Measurements from ENCODE around the gene ANKRD9.
"Not testable (repeated sequence)": the region's sequence is repeated elsewhere in the genome, so short reads cannot be mapped to it uniquely, and the experiment has no call there.

Gene ANKRD9

DNA sequence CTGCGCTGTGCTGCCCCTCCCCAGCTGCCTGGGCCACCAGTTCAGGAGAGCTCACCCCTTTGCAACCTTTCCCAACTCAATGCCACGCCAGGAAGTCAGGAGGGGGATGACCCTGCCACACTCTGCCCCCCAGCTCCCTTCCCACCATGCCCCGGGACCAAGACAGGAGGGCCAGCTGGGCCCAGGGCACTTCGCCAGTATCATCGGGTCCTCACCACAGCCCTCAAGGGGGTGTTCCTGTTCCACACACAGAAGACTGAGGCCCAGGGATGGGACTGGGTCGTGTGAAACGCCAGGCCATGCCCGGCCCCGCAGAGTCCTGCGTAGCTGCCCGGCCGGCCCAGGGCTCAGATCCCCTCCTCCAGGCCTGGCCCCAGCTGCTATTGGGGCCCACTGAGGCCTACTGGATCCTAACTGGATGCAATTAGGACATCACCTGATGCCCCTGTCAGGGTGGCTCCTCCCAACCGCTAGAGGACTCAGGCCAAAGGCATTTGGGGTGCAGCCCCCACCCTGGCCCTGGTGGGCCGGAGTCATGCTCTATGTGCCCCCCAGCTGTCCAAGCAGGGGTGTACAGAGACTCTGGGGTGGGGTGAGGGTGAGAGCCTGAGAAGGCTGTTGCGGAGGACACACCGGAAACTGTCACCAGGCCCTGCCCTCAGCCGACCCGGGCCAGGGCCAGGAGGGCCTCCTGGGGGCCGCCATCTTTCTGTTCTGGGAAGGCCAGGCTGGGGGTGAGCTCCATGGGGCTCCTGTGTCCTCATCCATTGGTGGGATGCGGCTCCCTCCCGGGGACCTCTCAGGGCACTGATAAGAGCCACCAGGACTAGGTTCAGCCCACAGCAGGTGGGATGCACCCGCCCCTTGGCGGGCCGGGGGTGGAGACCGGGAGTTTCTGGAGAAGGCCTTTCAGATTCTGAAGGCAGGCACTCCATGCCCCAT lies 29.3 kb upstream of the ANKRD9 start:
- no peak for DNase-seq

GRCh38 chr14:102537981-102538601 lies 28.5 kb upstream of the ANKRD9 start:
- no peak for DNase-seq

GRCh38 chr14:102532204-102532658 lies 22.7 kb upstream of the ANKRD9 start:
- DNase-seq: no peak

- DNase-seq: no peak
These were observed 21.4 kb upstream of the ANKRD9 start for GRCh38 chr14:102530828-102531478.

DNA sequence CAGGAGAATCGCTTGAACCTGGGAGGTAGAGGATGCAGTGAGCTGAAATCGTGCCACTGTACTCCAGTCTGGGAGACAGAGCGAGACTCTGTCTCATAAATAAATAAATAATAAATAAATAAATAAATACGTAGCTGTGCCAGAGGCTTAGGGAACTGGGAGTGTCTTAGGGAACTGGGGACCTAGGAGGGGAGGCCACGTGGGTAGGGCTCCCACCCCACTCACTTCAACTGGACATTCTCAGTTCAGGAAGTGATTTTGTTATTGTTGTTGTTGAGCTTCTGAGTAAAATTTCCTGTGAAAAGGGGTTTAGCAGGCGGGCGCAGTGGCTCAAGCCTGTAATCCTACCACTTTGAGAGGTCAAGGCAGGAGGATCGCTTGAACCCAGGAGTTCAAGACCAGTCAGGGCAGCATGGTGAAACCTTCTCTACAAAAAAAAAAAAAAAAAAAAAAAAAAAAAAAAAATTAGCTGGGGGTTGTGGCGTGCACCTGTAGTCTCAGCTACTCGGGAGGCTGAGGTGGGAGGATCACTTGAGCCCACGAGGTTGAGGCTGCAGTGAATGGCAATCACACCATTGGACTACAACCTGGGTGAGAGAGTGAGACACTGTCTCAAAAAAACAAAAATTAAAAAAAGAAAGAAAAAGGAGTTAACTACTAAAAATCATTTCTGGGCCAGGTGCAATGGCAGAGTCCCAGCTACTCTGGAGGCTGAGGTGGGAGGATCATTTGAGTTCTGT lies 19.0 kb upstream of the ANKRD9 start:
- DNase-seq: no peak

DNA sequence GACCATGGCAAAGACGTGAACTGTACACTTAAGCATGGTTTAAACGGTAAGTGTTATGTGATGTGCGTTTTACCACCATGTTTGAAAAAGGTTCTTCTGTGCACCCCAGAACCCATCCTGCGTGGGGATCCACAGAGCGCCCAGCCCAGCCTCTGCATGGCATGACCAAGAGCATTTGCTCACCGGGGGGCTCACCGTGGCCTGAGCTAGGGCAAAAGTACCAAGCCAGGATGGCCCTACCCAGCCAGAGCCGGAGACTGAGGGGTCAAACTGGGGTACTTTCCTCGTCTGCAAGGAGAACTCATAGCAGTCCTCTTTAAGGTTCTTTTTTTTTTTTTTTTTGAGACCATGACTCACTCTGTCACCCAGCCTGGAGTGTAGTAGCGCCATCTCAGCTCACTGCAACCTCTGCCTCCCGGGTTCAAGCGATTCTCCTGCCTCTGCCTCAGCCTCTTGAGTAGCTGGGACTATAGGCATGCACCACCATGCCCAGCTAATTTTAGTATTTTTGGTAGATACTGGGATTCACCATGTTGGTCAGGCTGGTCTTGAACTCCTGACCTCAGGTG lies 16.4 kb upstream of the ANKRD9 start:
- DNase-seq: no peak

DNA sequence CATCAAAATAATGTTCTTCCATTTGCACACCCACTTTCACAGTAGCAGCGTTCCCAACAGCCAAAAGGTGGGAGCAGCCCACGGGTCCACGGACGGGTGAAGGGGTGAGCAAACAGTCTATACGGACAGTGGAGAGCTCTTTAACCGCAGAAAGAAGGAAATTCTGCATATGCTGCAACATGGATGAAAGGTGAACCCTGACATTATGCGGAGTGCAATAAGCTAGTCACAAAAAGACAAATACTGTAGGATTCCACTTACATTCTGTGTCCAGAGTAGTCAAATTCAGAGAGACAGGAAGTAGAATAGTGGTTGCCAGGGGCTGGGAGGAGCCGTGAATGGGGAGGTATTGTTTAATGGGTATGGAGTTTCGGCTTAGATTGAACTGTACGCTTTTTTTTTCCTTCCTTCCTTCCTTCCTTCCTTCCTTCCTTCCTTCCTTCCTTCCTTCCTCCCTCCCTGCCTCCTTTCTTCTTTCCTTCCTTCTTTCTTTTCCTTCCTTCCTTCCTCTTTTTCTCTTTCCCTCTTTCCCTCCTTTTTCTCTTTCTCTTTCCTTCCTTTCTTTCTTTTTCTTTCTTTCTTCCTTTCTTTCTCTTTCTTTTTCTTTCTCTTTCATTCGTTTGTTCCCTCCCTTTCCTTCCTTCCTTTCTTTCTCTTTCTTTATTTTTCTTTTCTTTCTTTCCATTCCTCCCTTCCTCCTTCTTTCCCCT lies 15.8 kb upstream of the ANKRD9 start:
- DNase-seq: peak; percentile 54 to 73

- DNase-seq: peak; percentile 98
These were observed 15.1 kb upstream of the ANKRD9 start for GRCh38 chr14:102524451-102525218.

DNA sequence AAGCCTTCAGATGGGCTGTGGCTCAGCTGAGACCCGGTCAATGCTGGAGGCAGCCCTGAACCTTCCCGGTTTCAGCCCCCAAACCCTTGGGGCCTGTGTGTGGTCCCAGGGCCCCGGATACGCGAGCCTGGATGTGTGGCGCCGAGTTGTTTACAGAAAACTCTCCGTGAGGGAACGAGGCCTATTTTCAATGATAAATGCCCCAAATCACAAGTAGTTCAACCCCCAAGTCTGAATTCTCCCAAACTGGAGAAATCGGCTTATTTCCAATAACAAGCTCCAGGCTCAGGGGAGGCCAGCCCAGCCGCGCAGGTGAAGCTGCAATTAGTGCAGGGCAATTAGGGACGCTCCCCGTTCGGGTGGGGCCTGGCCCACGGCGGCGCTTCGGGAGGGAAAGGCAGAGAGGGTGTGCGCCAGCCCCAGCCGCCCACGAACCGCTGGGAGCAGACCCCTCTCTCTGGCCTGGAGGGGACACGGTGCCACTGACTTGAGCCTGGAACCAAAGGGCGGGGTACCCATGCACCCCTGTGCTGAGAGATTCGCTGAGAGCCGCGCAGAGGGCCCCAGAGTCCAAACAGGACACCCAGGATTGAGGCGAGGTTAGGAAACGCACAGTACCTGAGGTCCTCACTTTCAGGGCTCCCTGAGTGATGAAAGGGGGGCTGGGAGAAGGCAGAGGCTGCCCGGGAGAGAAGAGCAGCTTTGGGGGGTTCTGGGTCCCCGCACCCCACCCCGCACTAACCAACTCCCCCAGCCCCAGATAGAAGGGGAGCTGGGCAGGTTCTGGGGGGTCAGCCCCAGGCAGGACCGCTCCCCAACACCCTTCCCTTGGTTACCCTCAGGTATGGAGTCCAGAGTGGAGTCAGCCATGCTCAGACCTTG lies 14.2 kb upstream of the ANKRD9 start:
- DNase-seq: no peak

GRCh38 chr14:102523200-102523568 lies 13.6 kb upstream of the ANKRD9 start:
- no peak for DNase-seq

DNA sequence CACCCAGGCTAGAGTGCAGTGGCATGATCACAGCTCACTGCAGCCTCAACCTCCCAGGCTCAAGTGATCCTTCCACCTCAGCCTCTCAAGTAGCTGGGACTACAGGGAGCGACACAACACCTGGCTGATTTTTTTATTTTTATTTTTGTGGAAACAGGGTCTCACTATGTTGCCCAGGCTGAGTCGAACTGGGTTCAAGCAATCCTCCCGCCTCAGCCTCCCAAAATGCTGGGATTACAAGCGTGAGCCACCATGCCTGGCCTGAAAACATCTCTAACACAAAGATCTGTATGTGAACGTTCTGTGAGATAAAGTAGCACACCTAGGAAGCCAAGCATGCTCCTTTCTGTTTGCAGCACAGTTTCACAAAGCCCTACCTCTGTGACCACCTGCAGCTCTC lies 10.1 kb upstream of the ANKRD9 start:
- DNase-seq: not testable (repeated sequence)

- no peak for DNase-seq
These were observed 8.6 kb upstream of the ANKRD9 start for GRCh38 chr14:102518063-102518648.

- no peak for DNase-seq
These were observed 8.0 kb upstream of the ANKRD9 start for GRCh38 chr14:102517392-102518062.

DNA sequence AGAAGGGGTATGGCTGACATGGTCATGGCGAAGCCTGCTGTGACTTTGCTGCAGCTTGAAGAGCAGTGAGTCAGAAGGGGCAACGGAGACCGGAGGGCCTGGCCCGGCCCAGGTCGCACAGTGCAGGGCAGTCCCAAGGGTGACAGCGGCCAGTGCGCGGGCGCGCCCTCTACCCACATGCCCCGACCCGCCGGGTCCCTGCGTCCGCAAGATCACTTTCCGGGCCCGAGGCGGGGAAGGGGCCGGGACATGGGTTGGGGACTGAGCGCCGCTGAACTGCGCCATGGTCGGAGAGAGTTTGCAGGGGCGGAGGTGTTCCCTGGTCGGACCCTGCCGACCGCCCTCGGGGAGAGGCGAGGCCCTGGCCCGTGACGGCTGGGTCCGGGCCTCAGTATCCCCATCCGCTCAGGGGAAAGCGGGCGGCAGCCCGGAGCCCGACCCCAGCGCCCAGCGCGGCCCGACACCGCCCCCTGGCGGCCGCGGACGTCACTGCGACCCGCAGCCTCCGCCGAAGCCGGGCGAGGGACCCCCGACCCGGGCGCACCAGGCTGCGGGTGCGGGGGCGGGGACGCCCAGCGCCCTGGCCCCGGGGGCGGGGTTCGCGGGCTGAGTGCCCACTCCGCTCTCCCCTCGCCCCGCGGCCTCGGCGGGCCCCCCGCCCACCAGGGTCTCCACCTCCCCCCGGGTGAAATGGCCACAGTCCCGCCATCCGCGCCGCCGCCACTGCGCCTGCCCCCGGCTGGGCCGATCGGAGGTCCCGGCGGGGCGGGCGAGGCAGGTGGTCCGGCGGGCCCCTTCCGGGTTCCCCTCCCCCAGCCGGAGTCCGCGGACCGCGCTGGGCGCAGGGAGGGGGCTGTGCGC lies 7.2 kb upstream of the ANKRD9 start:
- DNase-seq: peak; percentile 33 to 58

DNA sequence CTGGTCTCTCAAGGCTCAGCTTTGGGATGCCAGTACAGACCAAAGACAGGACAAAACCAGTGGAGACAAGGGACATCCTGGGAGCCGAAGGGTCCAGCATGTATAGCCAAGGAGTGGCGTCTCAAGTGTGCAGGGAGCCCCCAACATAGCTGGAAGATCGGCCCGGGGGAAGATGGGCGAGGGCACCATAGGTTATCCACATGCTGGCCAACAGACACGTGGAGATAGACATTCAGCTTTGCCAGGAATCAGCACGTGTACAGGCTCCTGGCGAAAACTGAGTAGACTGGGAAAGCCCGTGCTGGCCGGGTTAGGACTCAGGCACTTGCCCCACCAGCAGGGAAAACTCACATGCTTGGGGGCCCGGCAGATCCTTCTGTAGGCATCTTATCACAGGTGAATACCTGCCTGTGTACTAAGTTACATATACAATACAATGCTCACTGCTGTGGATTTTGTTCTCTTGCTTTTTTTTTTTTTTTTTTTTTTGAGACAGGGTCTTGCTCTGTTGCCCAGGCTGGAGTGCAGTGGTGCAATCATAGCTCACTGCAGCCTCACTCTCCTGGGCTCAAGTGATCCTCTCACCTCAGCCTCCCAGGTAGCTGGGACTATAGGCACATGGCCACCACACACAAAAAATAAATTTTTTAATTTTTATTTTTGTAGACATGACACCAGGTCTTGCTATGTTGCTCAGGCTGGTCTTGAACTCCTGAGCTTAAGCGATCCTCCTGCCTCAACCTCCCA lies 5.6 kb upstream of the ANKRD9 start:
- DNase-seq: no peak

- no peak for DNase-seq
These were observed 4.6 kb upstream of the ANKRD9 start for GRCh38 chr14:102513899-102514772.

Data from Kasumi-1 (cell line).